Lung (tissue), 12 donors: ENCODE measurements around the gene TSBP1. TPM values are rescaled to one million over a fixed set of nuclear protein-coding genes. Genes with fewer than 3 reads are reported as not detected.

Experiments
- ATAC-seq: fragments of 200-7000 bp; cut with Tn5 transposase; one replicate; pipeline ENCODE4 v1.9.1; 2020; ENCODE audit warnings: moderate number of reproducible peaks; ENCODE audit not compliant: insufficient read depth, low FRiP score
- DNase-seq, 3 donors: peaks; one replicate each; pipeline ENCODE4 v3.0.0-alpha.2; 2013 to 2017
- H3K27ac ChIP-seq, 2 donors: one replicate each; pipeline ENCODE4 v1.5.1; 2013; ENCODE audit warnings: mild to moderate bottlenecking in 2 of 2, moderate library complexity in 2 of 2, control low read depth in 1 of 2, inconsistent platforms in 1 of 2, low read depth in 1 of 2, low read length in 1 of 2
- H3K27me3 ChIP-seq, 3 donors: one replicate each; pipeline ENCODE4 v1.5.1; 2013; ENCODE audit warnings: low read length in 2 of 3; ENCODE audit not compliant: control insufficient read depth in 3 of 3, insufficient read depth in 3 of 3
- H3K36me3 ChIP-seq, 4 donors: one replicate each; pipeline ENCODE4 v1.5.1; 2013; ENCODE audit warnings: low read length in 4 of 4, mild to moderate bottlenecking in 1 of 4, moderate library complexity in 1 of 4; ENCODE audit not compliant: control insufficient read depth in 4 of 4, insufficient read depth in 4 of 4
- H3K4me1 ChIP-seq, 5 donors: one replicate each; pipeline ENCODE4 v1.5.1; 2013; ENCODE audit warnings: low read length in 5 of 5, mild to moderate bottlenecking in 2 of 5, moderate library complexity in 1 of 5; ENCODE audit not compliant: control insufficient read depth in 5 of 5, insufficient read depth in 5 of 5
- H3K4me3 ChIP-seq: one replicate; pipeline ENCODE4 v1.5.1; 2013; ENCODE audit warnings: mild to moderate bottlenecking, control low read depth, moderate library complexity
- H3K9ac ChIP-seq, 2 donors: one replicate each; pipeline ENCODE4 v1.5.1; 2013; ENCODE audit warnings: low read length in 2 of 2, control low read depth in 1 of 2; ENCODE audit not compliant: insufficient read depth in 1 of 2
- H3K9me3 ChIP-seq, 4 donors: one replicate each; pipeline ENCODE4 v1.5.1; 2013; ENCODE audit warnings: low read length in 3 of 4, mild to moderate bottlenecking in 1 of 4, moderate library complexity in 1 of 4; ENCODE audit not compliant: control insufficient read depth in 4 of 4, insufficient read depth in 3 of 4
- WGBS, 2 donors: extraction: QIAGEN DNeasy Blood & Tissue Kit; methylation state at CpG; one replicate each; pipeline ENCODE4 v1.1.7; 2013; 5-methylcytosine and 5-hydroxymethylcytosine counted together
- polyA plus RNA-seq, 2 donors: library from polyadenylated mRNA; stranded (reverse); fragments of 200-250 nt; gene quantifications; one replicate each; pipeline ENCODE4 v1.2.1, GENCODE V29; 2013
- total RNA-seq, 2 donors: library from RNA; depleted of rRNA in 1 of 2; stranded (reverse); fragments of >200 nt in 1 of 2; gene quantifications; one replicate each; pipeline ENCODE4 v1.2.1, GENCODE V29; 2014 to 2021
- TF ChIP-seq, protein P1 (sequence below): IDR thresholded peaks from 2 replicates; pipeline ENCODE4 v1.5.1; 2012; ENCODE audit warnings: mild to moderate bottlenecking; ENCODE audit errors: control extremely low read depth, extremely low read depth
- donor health status: control.
- donor health status: control.
- donor health status: Bipolar disorder and iron deficiency.
- donor health status: healthy.
- donor health status: DM: yes; HTN: yes; CAD: no.

The TSBP1 gene
- total and polyA plus RNA-seq, 4 donors, result not detected

DNA sequence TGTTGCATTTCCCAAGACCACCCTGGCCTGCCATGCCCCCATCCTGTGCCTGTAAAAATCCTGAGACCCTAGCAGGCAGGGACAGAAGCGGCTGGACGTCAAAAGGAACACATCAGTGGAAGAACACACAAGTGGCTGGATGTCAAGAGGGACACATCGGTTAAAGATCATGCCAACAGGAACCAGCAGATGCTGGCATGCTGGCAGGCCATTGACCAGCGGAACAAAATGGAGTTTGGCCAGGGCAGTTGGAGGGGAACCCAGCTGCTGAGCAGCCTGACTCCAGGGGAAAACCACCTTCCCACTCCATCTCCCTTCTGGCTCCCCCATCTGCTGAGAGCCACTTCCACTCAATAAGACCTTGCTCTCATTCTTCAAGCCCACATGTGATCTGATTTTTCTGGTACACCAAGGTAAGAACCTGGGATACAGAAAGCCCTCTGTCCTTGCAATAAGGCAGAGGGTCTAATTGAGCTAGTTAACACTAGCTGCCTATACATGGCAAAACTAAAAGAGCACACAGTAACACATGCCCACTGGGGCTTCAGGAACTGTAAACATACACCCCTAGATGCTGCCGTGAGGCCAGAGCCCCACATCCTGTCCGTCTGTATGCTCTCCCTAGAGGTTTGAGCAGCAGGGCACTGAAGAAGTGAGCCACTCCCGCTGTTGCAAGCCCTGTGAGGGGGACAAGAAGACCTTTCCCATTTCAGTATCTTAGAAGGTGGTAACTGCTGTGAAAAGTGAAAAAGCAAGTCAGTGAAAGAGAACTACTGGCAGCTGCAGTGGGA, 4.2 kb upstream of the TSBP1 start:
- no peak for ATAC-seq

DNA sequence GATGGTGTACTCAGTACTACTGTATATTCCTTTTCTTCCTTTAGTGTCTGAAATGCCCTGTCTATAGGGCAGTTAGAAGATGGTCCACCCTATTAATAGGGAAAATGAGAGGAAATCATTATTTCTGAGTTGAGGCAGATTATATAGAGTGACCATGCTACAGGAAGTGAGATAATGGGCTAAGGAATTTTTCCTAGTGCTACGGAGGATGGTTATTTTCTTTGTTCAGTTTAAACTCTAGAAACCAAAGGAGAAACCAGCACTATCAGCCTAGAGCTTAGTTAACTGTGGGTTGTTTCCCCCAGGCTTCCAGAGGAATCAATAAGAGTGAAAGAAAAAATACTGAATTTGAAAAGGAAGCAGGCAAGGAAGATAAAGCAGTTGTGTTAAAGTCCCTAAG, 474 bp downstream of the TSBP1 start:
- H3K9ac ChIP-seq, result no peak overlapping the region
- no peak for DNase-seq
- no peak for ATAC-seq
- no peaks in the 10 kb centered on the region for H3K9me3 ChIP-seq
- WGBS, 2 donors, result 33 to 55% methylated on average over 1 of the region's 1 CpG
- H3K27me3 ChIP-seq, result peaks cover 0 to 2% (median 0%) of the 10 kb centered on the region in 3 donors
- peaks cover 0 to 6% (median 0%) of the 10 kb centered on the region in 4 donors for H3K36me3 ChIP-seq
- H3K4me3 ChIP-seq, result no peak overlapping the region
- H3K4me1 ChIP-seq, result no peaks in the 10 kb centered on the region
- H3K27ac ChIP-seq, result no peak overlapping the region
- TF ChIP-seq, protein P1, sequence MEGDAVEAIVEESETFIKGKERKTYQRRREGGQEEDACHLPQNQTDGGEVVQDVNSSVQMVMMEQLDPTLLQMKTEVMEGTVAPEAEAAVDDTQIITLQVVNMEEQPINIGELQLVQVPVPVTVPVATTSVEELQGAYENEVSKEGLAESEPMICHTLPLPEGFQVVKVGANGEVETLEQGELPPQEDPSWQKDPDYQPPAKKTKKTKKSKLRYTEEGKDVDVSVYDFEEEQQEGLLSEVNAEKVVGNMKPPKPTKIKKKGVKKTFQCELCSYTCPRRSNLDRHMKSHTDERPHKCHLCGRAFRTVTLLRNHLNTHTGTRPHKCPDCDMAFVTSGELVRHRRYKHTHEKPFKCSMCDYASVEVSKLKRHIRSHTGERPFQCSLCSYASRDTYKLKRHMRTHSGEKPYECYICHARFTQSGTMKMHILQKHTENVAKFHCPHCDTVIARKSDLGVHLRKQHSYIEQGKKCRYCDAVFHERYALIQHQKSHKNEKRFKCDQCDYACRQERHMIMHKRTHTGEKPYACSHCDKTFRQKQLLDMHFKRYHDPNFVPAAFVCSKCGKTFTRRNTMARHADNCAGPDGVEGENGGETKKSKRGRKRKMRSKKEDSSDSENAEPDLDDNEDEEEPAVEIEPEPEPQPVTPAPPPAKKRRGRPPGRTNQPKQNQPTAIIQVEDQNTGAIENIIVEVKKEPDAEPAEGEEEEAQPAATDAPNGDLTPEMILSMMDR, result no peak

More for the DNA sequence above, 4.2 kb upstream of the TSBP1 start:
- no peak overlapping the region for H3K4me3 ChIP-seq
- no peak overlapping the region for H3K9ac ChIP-seq
- no peaks in the 10 kb centered on the region for H3K9me3 ChIP-seq
- no peaks in the 10 kb centered on the region for H3K4me1 ChIP-seq
- H3K27ac ChIP-seq, result no peak overlapping the region
- TF ChIP-seq, protein P1, result no peak
- peaks cover 0 to 2% (median 0%) of the 10 kb centered on the region in 3 donors for H3K27me3 ChIP-seq
- DNase-seq, result no peak
- WGBS, 2 donors, result 87 to 91% methylated on average over 7 of the region's 7 CpGs
- peaks cover 0 to 6% (median 0%) of the 10 kb centered on the region in 4 donors for H3K36me3 ChIP-seq

DNA sequence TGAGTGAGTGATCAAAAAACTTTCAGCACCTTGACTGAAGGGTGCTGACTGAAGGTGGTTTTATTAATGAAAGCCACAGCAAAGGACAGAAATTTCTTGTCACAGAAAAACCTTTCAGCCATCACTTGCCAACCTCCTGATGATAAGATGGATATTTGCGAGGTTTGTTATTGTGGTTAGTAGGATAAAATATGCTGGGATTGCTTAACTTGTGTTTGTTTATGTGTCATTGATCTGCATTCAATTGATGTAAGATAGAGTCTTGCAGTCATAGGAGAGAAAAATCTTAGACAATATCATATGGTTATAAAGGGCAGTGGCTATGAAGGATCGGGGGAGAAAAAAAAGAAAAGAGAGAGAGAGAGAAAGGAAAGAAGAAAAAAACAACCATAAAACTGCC, 1.2 kb downstream of the TSBP1 start:
- no peaks in the 10 kb centered on the region for H3K27me3 ChIP-seq
- ATAC-seq (no peak), DNase-seq (no peak)
- no peak overlapping the region for H3K27ac ChIP-seq
- no peak overlapping the region for H3K9ac ChIP-seq
- 83 to 89% methylated on average over 2 of the region's 2 CpGs for WGBS, 2 donors
- no peaks in the 10 kb centered on the region for H3K9me3 ChIP-seq
- H3K4me1 ChIP-seq, result no peaks in the 10 kb centered on the region
- no peak overlapping the region for H3K4me3 ChIP-seq
- TF ChIP-seq, protein P1, result no peak
- H3K36me3 ChIP-seq, result no peaks in the 10 kb centered on the region
